Jurkat, Clone E6-1 (cell line): ENCODE results near the gene CFAP97.
"Not testable (repeated sequence)": the region's sequence is repeated elsewhere in the genome, so short reads cannot be mapped to it uniquely, and the experiment has no call there.

ENCODE experiments used
- DNase-seq: peaks from one replicate; pipeline ENCODE4 v3.0.0-alpha.2; 2011; ENCODE audit warnings: low read depth, low spot score
- H3K4me3 ChIP-seq: 2 replicates; pipeline ENCODE4 v1.5.1; 2011; ENCODE audit warnings: mild to moderate bottlenecking, low read length, control low read depth, moderate library complexity

The CFAP97 gene

GRCh38 chr4:185227131-185227551 lies 23.3 kb upstream of the CFAP97 start:
- DNase-seq = no peak

GRCh38 chr4:185225940-185226339 lies 22.1 kb upstream of the CFAP97 start:
- no peak overlapping the region for H3K4me3 ChIP-seq
- DNase-seq = no peak

More at GRCh38 chr4:185227131-185227551, 23.3 kb upstream of the CFAP97 start:
- no peak overlapping the region for H3K4me3 ChIP-seq

GRCh38 chr4:185224597-185224996 lies 20.8 kb upstream of the CFAP97 start:
- no peak for DNase-seq
- H3K4me3 ChIP-seq = no peak overlapping the region

GRCh38 chr4:185222598-185222997 lies 18.8 kb upstream of the CFAP97 start:
- no peak overlapping the region for H3K4me3 ChIP-seq
- no peak for DNase-seq

GRCh38 chr4:185221912-185222311 lies 18.1 kb upstream of the CFAP97 start:
- no peak for DNase-seq
- no peak overlapping the region for H3K4me3 ChIP-seq

GRCh38 chr4:185221491-185221890 lies 17.7 kb upstream of the CFAP97 start:
- no peak overlapping the region for H3K4me3 ChIP-seq
- no peak for DNase-seq

- no peak for DNase-seq
- no peak overlapping the region for H3K4me3 ChIP-seq
Measured at GRCh38 chr4:185219551-185220344, 15.9 kb upstream of the CFAP97 start.

GRCh38 chr4:185218312-185218711 lies 14.5 kb upstream of the CFAP97 start:
- no peak for DNase-seq
- H3K4me3 ChIP-seq = no peak overlapping the region

GRCh38 chr4:185217408-185217975 lies 13.7 kb upstream of the CFAP97 start:
- no peak overlapping the region for H3K4me3 ChIP-seq
- no peak for DNase-seq

- H3K4me3 ChIP-seq = no peak overlapping the region
- DNase-seq = no peak
Measured at GRCh38 chr4:185215261-185215660, 11.5 kb upstream of the CFAP97 start.

- H3K4me3 ChIP-seq = no peak overlapping the region
- DNase-seq = no peak
Measured at GRCh38 chr4:185213877-185214276, 10.1 kb upstream of the CFAP97 start.

- DNase-seq = no peak
- no peak overlapping the region for H3K4me3 ChIP-seq
Measured at GRCh38 chr4:185212581-185212980, 8.8 kb upstream of the CFAP97 start.

GRCh38 chr4:185211641-185212040 lies 7.8 kb upstream of the CFAP97 start:
- no peak overlapping the region for H3K4me3 ChIP-seq
- DNase-seq = no peak

- no peak for DNase-seq
Measured at GRCh38 chr4:185211035-185211434, 7.2 kb upstream of the CFAP97 start.

GRCh38 chr4:185210102-185210981 lies 6.5 kb upstream of the CFAP97 start:
- no peak for DNase-seq
- peak overlapping the region; percentile 52 for H3K4me3 ChIP-seq

More at GRCh38 chr4:185211035-185211434, 7.2 kb upstream of the CFAP97 start:
- no peak overlapping the region for H3K4me3 ChIP-seq

- not testable (repeated sequence) for DNase-seq
- H3K4me3 ChIP-seq = peak overlapping the region; percentile 52
Measured at GRCh38 chr4:185209852-185210101, 6.0 kb upstream of the CFAP97 start.

- peak within 1 kb of the TSS; percentile 57 for H3K4me3 ChIP-seq
- peak; percentile 64 for DNase-seq
Measured at GRCh38 chr4:185209031-185209851, 5.4 kb upstream of the CFAP97 start, which contains the start of gene SNX25. Gene SNX25 (plus strand): TSS chr4:185209598. CDS start chr4:185209827, 229 bp downstream.

- no peak for DNase-seq
- no peak overlapping the region for H3K4me3 ChIP-seq
Measured at GRCh38 chr4:185207466-185207865, 3.7 kb upstream of the CFAP97 start.

- no peak overlapping the region for H3K4me3 ChIP-seq
- DNase-seq = no peak
Measured at GRCh38 chr4:185205697-185206342, 2.0 kb upstream of the CFAP97 start.
